Cardiac muscle cell (in vitro differentiated cells and primary cell): ENCODE data around the gene PPCDC. TPM values are rescaled to one million over a fixed set of nuclear protein-coding genes. Genes with fewer than 3 reads are reported as not detected.

Source experiments
- DNase-seq, 2 donors: peaks; one replicate each; pipeline versions ENCODE4 v3.0.0 to v3.0.0-alpha.2; 2010 to 2017; ENCODE audit warnings: low read depth in 1 of 2, low spot score in 1 of 2
- H3K27ac ChIP-seq: fragments of 200-600 bp; sonication (generic); 2 replicates; pipeline ENCODE4 v1.5.1; 2016
- H3K27me3 ChIP-seq: fragments of 200-600 bp; sonication (generic); 2 replicates; pipeline ENCODE4 v1.6.0; 2016; ENCODE audit warnings: control low read depth
- H3K36me3 ChIP-seq: fragments of 200-600 bp; sonication (generic); 2 replicates; pipeline ENCODE4 v1.5.1; 2016; ENCODE audit warnings: control low read depth
- H3K4me1 ChIP-seq: fragments of 200-600 bp; sonication (generic); 2 replicates; pipeline ENCODE4 v1.8.1; 2017; ENCODE audit warnings: low read depth, mild to moderate bottlenecking, mixed run types
- H3K4me3 ChIP-seq: fragments of 200-600 bp; sonication (generic); 2 replicates; pipeline ENCODE4 v1.5.1; 2016; ENCODE audit warnings: mild to moderate bottlenecking
- H3K9me3 ChIP-seq: fragments of 200-600 bp; sonication (generic); 2 replicates; pipeline ENCODE4 v1.5.1; 2017; ENCODE audit warnings: low read depth, mild to moderate bottlenecking, control low read depth
- polyA plus RNA-seq: library from polyadenylated mRNA; unstranded; fragments of >200 nt; fragmentation: Nextera tagmentation; extraction: Ambion mirVana; gene quantifications from 2 replicates; pipeline ENCODE4 v1.2.1, GENCODE V29; 2016
- total RNA-seq: library from RNA; depleted of rRNA; stranded (reverse); fragments of >200 nt; gene quantifications from 2 replicates; pipeline ENCODE4 v1.2.3, GENCODE V29; 2016
- TF ChIP-seq, protein P1 (sequence below): IDR thresholded peaks from 2 replicates; pipeline ENCODE4 v1.5.1; 2012; ENCODE audit warnings: low read depth, mild to moderate bottlenecking, low read length

Gene PPCDC
- total and polyA plus RNA-seq, 2 experiments from 2014 or later = 17.6 to 25.6 TPM

- no peaks in the 10 kb centered on the region for H3K9me3 ChIP-seq
- no peak overlapping the region for H3K4me3 ChIP-seq
- no peaks in the 10 kb centered on the region for H3K36me3 ChIP-seq
- H3K27ac ChIP-seq = no peak overlapping the region
- H3K4me1 ChIP-seq = peaks cover 8% of the 10 kb centered on the region
- no peak for DNase-seq
- TF ChIP-seq, protein P1, sequence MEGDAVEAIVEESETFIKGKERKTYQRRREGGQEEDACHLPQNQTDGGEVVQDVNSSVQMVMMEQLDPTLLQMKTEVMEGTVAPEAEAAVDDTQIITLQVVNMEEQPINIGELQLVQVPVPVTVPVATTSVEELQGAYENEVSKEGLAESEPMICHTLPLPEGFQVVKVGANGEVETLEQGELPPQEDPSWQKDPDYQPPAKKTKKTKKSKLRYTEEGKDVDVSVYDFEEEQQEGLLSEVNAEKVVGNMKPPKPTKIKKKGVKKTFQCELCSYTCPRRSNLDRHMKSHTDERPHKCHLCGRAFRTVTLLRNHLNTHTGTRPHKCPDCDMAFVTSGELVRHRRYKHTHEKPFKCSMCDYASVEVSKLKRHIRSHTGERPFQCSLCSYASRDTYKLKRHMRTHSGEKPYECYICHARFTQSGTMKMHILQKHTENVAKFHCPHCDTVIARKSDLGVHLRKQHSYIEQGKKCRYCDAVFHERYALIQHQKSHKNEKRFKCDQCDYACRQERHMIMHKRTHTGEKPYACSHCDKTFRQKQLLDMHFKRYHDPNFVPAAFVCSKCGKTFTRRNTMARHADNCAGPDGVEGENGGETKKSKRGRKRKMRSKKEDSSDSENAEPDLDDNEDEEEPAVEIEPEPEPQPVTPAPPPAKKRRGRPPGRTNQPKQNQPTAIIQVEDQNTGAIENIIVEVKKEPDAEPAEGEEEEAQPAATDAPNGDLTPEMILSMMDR = no peak
- H3K27me3 ChIP-seq = no peaks in the 10 kb centered on the region
These were observed 1.7 kb downstream of the PPCDC start for GRCh38 chr15:75025107-75025506.

DNA sequence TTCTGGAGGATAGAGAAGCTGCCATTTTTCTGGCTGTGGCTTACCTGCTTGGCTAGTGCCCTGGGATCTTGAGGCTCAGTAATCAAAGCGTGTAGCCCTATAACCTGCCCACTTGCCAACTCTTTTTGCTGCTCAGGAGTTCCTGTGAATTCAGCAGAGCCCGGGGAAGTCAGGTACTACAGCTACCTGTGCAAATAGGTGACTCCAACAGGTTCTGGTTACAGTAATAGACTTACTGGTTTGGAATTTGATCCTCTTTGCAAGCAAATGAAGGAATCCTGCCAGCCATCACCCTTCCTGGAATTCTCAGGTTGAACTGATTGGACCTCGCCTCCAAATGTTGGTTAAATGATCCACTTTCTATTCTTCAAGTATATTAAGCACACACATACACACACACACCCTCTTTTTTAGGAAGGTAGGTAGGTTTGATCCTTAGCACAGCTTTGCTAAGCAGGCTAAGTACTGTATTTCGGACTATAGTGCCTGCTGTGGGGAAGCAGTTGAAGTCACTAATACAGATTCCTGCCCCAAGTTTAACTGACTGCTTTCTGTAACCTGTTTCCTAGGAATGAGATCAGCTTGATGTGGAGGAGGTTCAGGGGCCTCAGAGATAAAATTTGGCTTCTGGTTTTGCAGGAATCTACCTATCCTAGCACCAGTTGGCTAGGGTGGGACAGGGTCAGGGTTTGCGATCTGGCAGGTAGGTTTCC is 2.3 kb downstream of the PPCDC start:
- no peaks in the 10 kb centered on the region for H3K9me3 ChIP-seq
- peaks cover 8% of the 10 kb centered on the region for H3K4me1 ChIP-seq
- H3K36me3 ChIP-seq = no peaks in the 10 kb centered on the region
- H3K27ac ChIP-seq = no peak overlapping the region
- no peaks in the 10 kb centered on the region for H3K27me3 ChIP-seq
- DNase-seq = no peak
- H3K4me3 ChIP-seq = no peak overlapping the region
- TF ChIP-seq, protein P1 = no peak

DNA sequence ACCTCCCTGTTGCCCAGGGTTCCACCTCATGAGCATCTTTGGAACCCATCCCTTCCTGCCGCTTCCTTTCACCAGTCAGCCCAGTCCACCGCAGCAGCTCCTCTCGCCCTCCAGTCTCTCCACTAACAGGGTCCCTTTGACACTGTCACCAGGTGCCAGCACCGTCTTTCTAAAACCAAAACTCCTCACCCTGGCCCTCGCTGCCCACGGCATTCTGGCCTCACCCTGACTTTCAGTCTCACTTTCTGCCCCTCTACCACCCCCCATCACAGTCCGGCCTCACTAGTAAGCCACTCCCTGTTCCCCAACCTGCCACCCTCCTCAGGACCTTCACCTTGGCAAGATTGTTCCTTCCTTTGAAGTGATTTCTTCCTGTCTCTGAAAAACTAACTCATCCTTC is 4.2 kb downstream of the PPCDC start:
- Histone ChIP-seq H3K4me1 (peaks cover 15% of the 10 kb centered on the region), H3K4me3 (no peak overlapping the region), H3K36me3 (no peaks in the 10 kb centered on the region), H3K27me3 (no peaks in the 10 kb centered on the region), H3K27ac (no peak overlapping the region), H3K9me3 (no peaks in the 10 kb centered on the region)
- DNase-seq = no peak
- TF ChIP-seq, protein P1 = no peak

DNA sequence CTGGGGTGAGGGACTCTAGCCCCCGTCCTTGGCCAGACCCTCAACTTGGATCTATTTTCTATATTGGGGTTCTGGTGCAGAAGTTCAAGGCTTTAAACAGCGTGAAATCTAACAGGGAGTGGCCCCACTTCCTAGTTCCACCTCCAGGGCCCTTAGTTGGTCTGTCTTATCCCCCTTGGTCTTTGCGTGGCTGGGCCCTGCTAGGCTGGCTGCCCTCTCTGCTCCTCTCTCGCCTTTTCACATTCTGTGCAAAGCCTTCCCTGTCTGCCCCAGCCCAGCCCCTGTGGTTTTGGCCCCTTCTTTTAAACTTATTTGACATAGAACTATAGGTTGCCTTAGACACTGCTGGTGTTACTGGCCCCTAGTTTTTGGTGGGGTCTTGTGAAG is 5.6 kb downstream of the PPCDC start:
- Histone ChIP-seq H3K4me1 (peaks cover 21% of the 10 kb centered on the region), H3K36me3 (no peaks in the 10 kb centered on the region), H3K9me3 (no peaks in the 10 kb centered on the region), H3K4me3 (no peak overlapping the region), H3K27me3 (no peaks in the 10 kb centered on the region), H3K27ac (no peak overlapping the region)
- DNase-seq = no peak
- TF ChIP-seq, protein P1 = no peak

GRCh38 chr15:75029378-75030022 is 6.1 kb downstream of the PPCDC start:
- DNase-seq = peak; percentile 92
- Histone ChIP-seq H3K4me1 (peaks cover 21% of the 10 kb centered on the region), H3K36me3 (no peaks in the 10 kb centered on the region), H3K4me3 (no peak overlapping the region), H3K27me3 (no peaks in the 10 kb centered on the region), H3K27ac (no peak overlapping the region), H3K9me3 (no peaks in the 10 kb centered on the region)
- TF ChIP-seq, protein P1 = peak; percentile 89
